H1 (cell line): ENCODE results near the gene OGFOD3. TPM values are rescaled to one million over a fixed set of nuclear protein-coding genes. Genes with fewer than 3 reads are reported as not detected.

Experiments used
- CTCF ChIA-PET: fragments of 300-600 bp; sonication (Branson Sonifier 250); formaldehyde crosslinking; loops from one replicate; lab custom pipeline; 2021; ENCODE audit not compliant: partially characterized antibody; lab: Charles Lee
- POLR2A ChIA-PET: fragments of 300-600 bp; sonication (Branson Sonifier 250); formaldehyde crosslinking; loops from one replicate; lab custom pipeline; 2021; ENCODE audit warnings: inconsistent platforms; ENCODE audit not compliant: partially characterized antibody; lab: Charles Lee
- DNase-seq, 2 experiments: peaks; one replicate each; pipeline versions ENCODE4 v3.0.0 to v3.0.0-alpha.2; 2010 to 2022; ENCODE audit warnings: low spot score in 2 of 2, low read depth in 1 of 2, mixed read lengths in 1 of 2
- FAIRE-seq: peaks from 2 replicates; lab custom pipeline; 2011; peaks lifted over from hg19 to GRCh38; lab: Jason Lieb, UNC
- H2AFZ ChIP-seq: 2 replicates; pipeline ENCODE4 v1.8.1; 2012; ENCODE audit warnings: low read length, inconsistent platforms
- H2AK5ac ChIP-seq: 2 replicates; pipeline ENCODE4 v1.6.1; 2013; ENCODE audit warnings: low read depth, low read length
- H2BK120ac ChIP-seq: replicated peaks from 2 replicates; pipeline ENCODE3; 2013; ENCODE audit warnings: low read depth, low read length, inconsistent platforms
- H2BK12ac ChIP-seq: 2 replicates; pipeline ENCODE4 v1.6.1; 2013; ENCODE audit warnings: low read depth, low read length
- H2BK15ac ChIP-seq: 2 replicates; pipeline ENCODE4 v1.6.1; 2013; ENCODE audit warnings: low read length
- H2BK20ac ChIP-seq: 2 replicates; pipeline ENCODE4 v1.6.1; 2013; ENCODE audit warnings: low read length
- H2BK5ac ChIP-seq: 2 replicates; pipeline ENCODE4 v1.6.1; 2013; ENCODE audit warnings: low read depth, low read length
- H3K14ac ChIP-seq: 2 replicates; pipeline ENCODE4 v1.6.1; 2013; ENCODE audit warnings: inconsistent platforms; ENCODE audit not compliant: insufficient read length
- H3K18ac ChIP-seq: 2 replicates; pipeline ENCODE4 v1.6.1; 2013; ENCODE audit warnings: low read length; ENCODE audit errors: extremely low read depth
- H3K23ac ChIP-seq: 2 replicates; pipeline ENCODE4 v1.6.1; 2013; ENCODE audit warnings: inconsistent platforms; ENCODE audit not compliant: insufficient read length
- H3K23me2 ChIP-seq: 2 replicates; pipeline ENCODE4 v1.6.1; 2013; ENCODE audit warnings: low read depth, low read length
- H3K27ac ChIP-seq: 2 replicates; pipeline ENCODE4 v1.6.1; 2011; ENCODE audit warnings: low read depth, low read length, inconsistent platforms
- H3K27me3 ChIP-seq, 4 experiments: replicated peaks in 1 of 4; 1 replicate in 1 of 4; 2 replicates in 3 of 4; pipeline versions ENCODE4 v1.6.1 to v1.8.1; 2011 to 2013; ENCODE audit warnings: low read length in 3 of 4, mild to moderate bottlenecking in 3 of 4, inconsistent platforms in 2 of 4, mixed read lengths in 2 of 4, moderate library complexity in 1 of 4; ENCODE audit not compliant: control insufficient read depth in 3 of 4, insufficient read depth in 3 of 4; ENCODE audit errors: extremely low read depth in 1 of 4
- H3K36me3 ChIP-seq, 4 experiments: 2 replicates each; pipeline versions ENCODE4 v1.6.1 to v1.8.1; 2011 to 2013; ENCODE audit warnings: mild to moderate bottlenecking in 4 of 4, low read length in 3 of 4, moderate library complexity in 2 of 4, control low read depth in 1 of 4, inconsistent platforms in 1 of 4; ENCODE audit not compliant: insufficient read depth in 4 of 4, control insufficient read depth in 2 of 4
- H3K4ac ChIP-seq: replicated peaks from 2 replicates; pipeline ENCODE3; 2013; ENCODE audit warnings: low read length, low read depth, mixed read lengths, inconsistent platforms; ENCODE audit not compliant: insufficient read length
- H3K4me1 ChIP-seq, 4 experiments: replicated peaks in 1 of 4; 1 replicate in 1 of 4; 2 replicates in 3 of 4; pipeline versions ENCODE4 v1.6.1 to v1.8.1; 2011 to 2013; ENCODE audit warnings: low read length in 3 of 4, inconsistent platforms in 2 of 4, mixed read lengths in 1 of 4; ENCODE audit not compliant: insufficient read depth in 4 of 4, control insufficient read depth in 3 of 4
- H3K4me2 ChIP-seq, 2 experiments: 2 replicates each; pipeline versions ENCODE4 v1.6.1 to v1.8.1; 2011 to 2013; ENCODE audit warnings: low read depth in 2 of 2, low read length in 2 of 2, control low read depth in 1 of 2, inconsistent platforms in 1 of 2, mild to moderate bottlenecking in 1 of 2; ENCODE audit not compliant: insufficient read depth in 1 of 2
- H3K4me3 ChIP-seq, 4 experiments: fragments of 200-600, 300-600 bp in 1 of 4; sonication (generic), shearing (Covaris generic), sonication (Bioruptor Twin) in 1 of 4; 2 replicates each; pipeline versions ENCODE4 v1.5.1 to v1.8.1; 2011 to 2016; ENCODE audit warnings: low read length in 4 of 4, low read depth in 3 of 4, control low read depth in 2 of 4, inconsistent platforms in 2 of 4, mild to moderate bottlenecking in 2 of 4, mixed read lengths in 1 of 4, moderate library complexity in 1 of 4; ENCODE audit not compliant: insufficient read depth in 2 of 4; ENCODE audit errors: extremely low read depth in 1 of 4
- H3K56ac ChIP-seq: replicated peaks from 2 replicates; pipeline ENCODE3; 2013; ENCODE audit warnings: low read depth, mild to moderate bottlenecking, mixed read lengths, low read length, inconsistent platforms; ENCODE audit not compliant: insufficient read length
- H3K79me1 ChIP-seq: 2 replicates; pipeline ENCODE4 v1.6.1; 2013; ENCODE audit warnings: low read depth, low read length, control low read depth
- H3K79me2 ChIP-seq, 2 experiments: 2 replicates each; pipeline versions ENCODE4 v1.6.1 to v1.8.1; 2012 to 2013; ENCODE audit warnings: low read length in 2 of 2, mild to moderate bottlenecking in 2 of 2, inconsistent platforms in 1 of 2; ENCODE audit not compliant: insufficient read depth in 2 of 2, control insufficient read depth in 1 of 2
- H3K9ac ChIP-seq, 4 experiments: replicated peaks in 1 of 4; 1 replicate in 1 of 4; 2 replicates in 3 of 4; pipeline versions ENCODE4 v1.6.1 to v1.8.1; 2011 to 2013; ENCODE audit warnings: low read depth in 3 of 4, low read length in 3 of 4, control low read depth in 2 of 4, mild to moderate bottlenecking in 2 of 4, moderate library complexity in 2 of 4, inconsistent platforms in 1 of 4; ENCODE audit errors: extremely low read depth in 1 of 4
- H3K9me3 ChIP-seq, 2 experiments: 2 replicates each; pipeline versions ENCODE4 v1.6.1 to v1.8.1; 2012 to 2013; ENCODE audit warnings: mild to moderate bottlenecking in 2 of 2, moderate library complexity in 2 of 2, control low read depth in 1 of 2, inconsistent platforms in 1 of 2, low read depth in 1 of 2, low read length in 1 of 2, mixed read lengths in 1 of 2; ENCODE audit not compliant: insufficient read depth in 2 of 2
- H4K20me1 ChIP-seq, 2 experiments: replicated peaks in 1 of 2; 2 replicates each; pipeline versions ENCODE3 to v1.8.1; 2011 to 2013; ENCODE audit warnings: inconsistent platforms in 2 of 2, low read length in 2 of 2, mild to moderate bottlenecking in 1 of 2; ENCODE audit not compliant: insufficient read depth in 2 of 2, control insufficient read depth in 1 of 2
- H4K5ac ChIP-seq: 2 replicates; pipeline ENCODE4 v1.6.1; 2013; ENCODE audit warnings: low read length, low read depth, mixed read lengths, inconsistent platforms; ENCODE audit not compliant: insufficient read length
- H4K8ac ChIP-seq: 2 replicates; pipeline ENCODE4 v1.8.0; 2013; ENCODE audit warnings: mild to moderate bottlenecking, moderate library complexity, low read length, inconsistent platforms; ENCODE audit not compliant: insufficient read depth; ENCODE audit errors: extremely low read depth
- H4K91ac ChIP-seq: replicated peaks from 2 replicates; pipeline ENCODE3; 2013; ENCODE audit warnings: low read length, mixed read lengths, inconsistent platforms; ENCODE audit not compliant: insufficient read length
- CEBPB ChIP-seq: IDR thresholded peaks from 2 replicates; pipeline ENCODE4 v1.6.1; 2012; ENCODE audit warnings: low read depth, low read length
- CHD1 ChIP-seq: IDR thresholded peaks from 2 replicates; pipeline ENCODE4 v1.6.1; 2012; ENCODE audit warnings: low read depth, low read length, improper control_type of control experiment
- FOSL1 ChIP-seq: IDR thresholded peaks from 2 replicates; pipeline ENCODE4 v1.6.1; 2011; ENCODE audit warnings: mild to moderate bottlenecking, low read depth, low read length, moderate library complexity; ENCODE audit not compliant: insufficient read depth
- NRF1 ChIP-seq: IDR thresholded peaks from 2 replicates; pipeline ENCODE4 v1.6.1; 2011; ENCODE audit warnings: mild to moderate bottlenecking, low read depth, low read length, improper control_type of control experiment
- RFX5 ChIP-seq: IDR thresholded peaks from 2 replicates; pipeline ENCODE4 v1.6.1; 2011; ENCODE audit warnings: low read depth, low read length, improper control_type of control experiment, borderline replicate concordance
- SIRT6 ChIP-seq: IDR thresholded peaks from one replicate; pipeline ENCODE4 v1.7.1; 2012; ENCODE audit warnings: low read length, inconsistent platforms
- SRF ChIP-seq: IDR thresholded peaks from 2 replicates; pipeline ENCODE4 v1.6.1; 2011; ENCODE audit warnings: mild to moderate bottlenecking, low read depth, low read length, moderate library complexity
- TAF7 ChIP-seq: optimal IDR thresholded peaks from 2 replicates; pipeline ENCODE3; 2011; ENCODE audit warnings: low read depth, mild to moderate bottlenecking, inconsistent platforms, low read length, moderate library complexity, borderline replicate concordance
- TBP ChIP-seq: IDR thresholded peaks from 2 replicates; pipeline ENCODE4 v1.6.1; 2011; ENCODE audit warnings: low read depth, low read length, improper control_type of control experiment
- WGBS, 2 experiments: shearing (Covaris generic) in 1 of 2; methylation state at CpG; one replicate each; pipeline versions ENCODE4 v1.1.6 to v1.1.7; 2013 to 2015; ENCODE audit warnings: low lambda C conversion rate in 2 of 2, mixed read lengths in 2 of 2, inconsistent platforms in 1 of 2, low coverage in 1 of 2, missing lambda C conversion rate in 1 of 2; ENCODE audit not compliant: insufficient replicate concordance in 2 of 2, insufficient coverage in 1 of 2, insufficient read length in 1 of 2; ENCODE audit errors: extremely low coverage in 1 of 2, missing lambda C conversion rate in 1 of 2; 5-methylcytosine and 5-hydroxymethylcytosine counted together
- polyA plus RNA-seq, 7 experiments: library from polyadenylated mRNA; depleted of rRNA in 3 of 7; stranded (reverse) in 5 of 7; unstranded in 2 of 7; fragments of >200 nt in 5 of 7; fragments of 200-250 nt in 2 of 7; gene quantifications; 1 replicate in 5 of 7; 2 replicates in 1 of 7; 4 replicates in 1 of 7; pipeline versions ENCODE4 v1.2.1 to v1.2.3, GENCODE V29; 2011 to 2013; ENCODE audit warnings: missing spikeins in 2 of 7, mixed read lengths in 2 of 7
- total RNA-seq: library from RNA; stranded (reverse); fragmentation: NEBNext Ultra II Directional; extraction: Animal tissue kit (Norgen Biotek cat#: 25700); gene quantifications from 2 replicates; pipeline ENCODE4 v1.2.1, GENCODE V29; 2021

OGFOD3 gene
- total and polyA plus RNA-seq, 2 of the 8 experiments (the other 6 are each of a cell fraction or from before 2014, with no cell fraction given): 21.1 to 21.8 TPM

- Histone ChIP-seq H3K79me1 (no peaks in the 10 kb centered on the region; the same call in 1 of the 2 replicates), H3K23ac (no peak overlapping the region), H2BK15ac (no peak overlapping the region), H3K4ac (no peak overlapping the region), H3K27ac (no peak overlapping the region), H4K91ac (no peak overlapping the region), H3K56ac (no peak overlapping the region), H3K4me3 (no peak overlapping the region), H3K36me3 (peaks cover 4 to 17% (median 12%) of the 10 kb centered on the region in 4 experiments; a peak in 4 of 8 replicates), H4K8ac (peak overlapping the region; percentile 28; the same call in 1 of the 2 replicates), H3K23me2 (peaks cover 4% of the 10 kb centered on the region; the same call in 1 of the 2 replicates), H3K18ac (no peak overlapping the region), H3K4me1 (peaks cover 0 to 9% (median 5%) of the 10 kb centered on the region in 4 experiments; a peak in 5 of 7 replicates), H2AFZ (no peak overlapping the region), H2AK5ac (no peak overlapping the region), H4K5ac (no peak overlapping the region), H3K4me2 (no peak overlapping the region), H2BK120ac (no peak overlapping the region), H3K14ac (no peak overlapping the region), H2BK12ac (no peak overlapping the region), H4K20me1 (peaks cover 2 to 28% of the 10 kb centered on the region in 2 experiments), H3K27me3 (no peaks in the 10 kb centered on the region), H3K9ac (no peak overlapping the region), H3K9me3 (no peaks in the 10 kb centered on the region), H3K79me2 (peaks cover 0 to 6% of the 10 kb centered on the region in 2 experiments; a peak in 1 of 4 replicates), H2BK20ac (no peak overlapping the region), H2BK5ac (no peak overlapping the region)
- TF ChIP-seq CEBPB (no peak), RFX5 (no peak), FOSL1 (no peak), TAF7 (no peak), SIRT6 (no peak), TBP (no peak), CHD1 (no peak), NRF1 (no peak), SRF (no peak)
- DNase-seq: no peak
- ChIA-PET CTCF (interaction anchor here (1.5 to 2.8 kb wide), 2 partner anchors 22 to 30 kb away, joined by 6 to 11 read pairs; partner anchors contain the start of gene HEXD), POLR2A (interaction anchor here (1.3 to 1.5 kb wide), 2 partner anchors 11 to 16 kb away, joined by 3 read pairs; no protein-coding TSS in a partner anchor)
- 91% methylated on average over 12 of the region's 12 CpGs; no CpG with 5 or more reads in 1 of the 2 experiments for WGBS, 2 experiments
- FAIRE-seq: no peak
Observed at GRCh38 chr17:82446649-82447048, 28.3 kb upstream of the OGFOD3 start.
